Right hindlimb (tissue), 1 donor: ENCODE measurements around the gene POLR2F.

Source experiments
- DNase-seq: peaks from one replicate; pipeline ENCODE4 v3.0.0-alpha.2; 2018

Gene POLR2F

GRCh38 chr22:38009000-38009806 lies 55.7 kb downstream of the POLR2F start:
- no peak for DNase-seq

DNA sequence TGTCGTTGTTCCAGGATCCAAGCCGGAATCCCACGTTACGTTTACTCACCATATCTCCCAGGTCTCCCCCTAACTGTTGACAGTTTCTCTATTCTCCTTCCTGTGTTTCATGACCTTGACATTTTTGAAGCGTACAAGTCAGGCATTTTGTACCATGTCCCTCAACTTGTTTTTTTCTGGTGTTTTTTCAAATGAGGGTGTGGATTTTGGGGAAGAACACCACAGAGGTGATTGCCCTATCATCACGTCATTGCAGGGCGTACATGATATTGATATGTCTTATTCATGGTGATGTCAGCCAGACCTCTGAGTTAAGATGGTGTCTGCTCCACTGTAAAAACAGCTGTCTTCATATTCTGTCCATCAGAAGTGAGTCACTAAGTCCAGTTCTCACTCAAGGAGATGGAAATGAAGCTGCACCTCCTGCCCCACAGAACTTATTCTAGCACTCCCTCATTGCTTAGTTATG lies 59.1 kb downstream of the POLR2F start:
- no peak for DNase-seq

- no peak for DNase-seq
Measured at GRCh38 chr22:38014083-38014482, 60.6 kb downstream of the POLR2F start.

DNA sequence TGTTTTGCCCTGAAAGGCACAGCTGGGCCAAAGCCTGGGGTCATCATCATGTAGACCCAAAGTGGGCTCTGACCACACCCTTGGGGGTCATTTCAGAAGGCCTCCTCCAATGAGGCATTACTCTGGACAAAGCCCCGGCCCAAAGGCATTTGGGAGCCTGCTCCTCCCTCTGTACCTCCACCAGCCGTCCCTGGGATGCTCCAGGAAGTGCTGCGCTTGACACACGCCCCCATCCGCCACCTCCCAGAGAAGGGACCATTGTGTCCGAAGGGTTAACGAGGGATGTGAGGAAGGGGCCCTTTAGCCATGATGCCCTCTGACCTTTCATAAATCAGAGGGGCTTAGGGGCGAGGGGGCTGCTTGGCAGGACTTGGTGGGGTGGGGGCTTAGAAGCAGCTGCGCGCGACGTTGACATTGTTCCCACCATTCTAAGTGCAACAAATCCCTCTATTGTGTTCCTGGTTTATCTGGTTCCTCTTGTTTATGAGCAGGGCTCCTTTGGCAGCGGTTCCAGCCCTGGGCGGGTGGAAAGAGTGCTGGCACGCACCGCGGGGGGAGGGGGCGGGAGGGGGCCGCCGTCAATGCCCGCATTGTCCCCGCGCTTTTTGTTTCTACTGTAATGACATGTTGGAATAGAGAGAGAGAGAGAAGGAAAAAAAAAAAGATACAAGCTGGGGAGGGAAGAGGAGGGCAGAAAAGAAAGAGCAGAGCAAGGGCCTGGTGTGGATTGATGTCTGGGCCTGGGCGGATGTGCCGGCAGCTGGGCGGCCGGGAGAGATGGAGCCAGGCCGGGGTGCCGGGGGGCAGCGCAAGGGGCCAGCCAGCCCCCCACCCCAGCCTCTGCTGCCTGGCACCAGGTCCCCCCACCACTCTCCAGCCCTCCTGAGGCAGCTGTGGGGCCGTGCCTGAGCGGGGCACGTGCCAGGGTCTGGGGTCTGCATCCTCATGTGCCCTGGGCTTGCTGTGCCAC lies 63.0 kb downstream of the POLR2F start:
- peak; percentile 67 for DNase-seq

DNA sequence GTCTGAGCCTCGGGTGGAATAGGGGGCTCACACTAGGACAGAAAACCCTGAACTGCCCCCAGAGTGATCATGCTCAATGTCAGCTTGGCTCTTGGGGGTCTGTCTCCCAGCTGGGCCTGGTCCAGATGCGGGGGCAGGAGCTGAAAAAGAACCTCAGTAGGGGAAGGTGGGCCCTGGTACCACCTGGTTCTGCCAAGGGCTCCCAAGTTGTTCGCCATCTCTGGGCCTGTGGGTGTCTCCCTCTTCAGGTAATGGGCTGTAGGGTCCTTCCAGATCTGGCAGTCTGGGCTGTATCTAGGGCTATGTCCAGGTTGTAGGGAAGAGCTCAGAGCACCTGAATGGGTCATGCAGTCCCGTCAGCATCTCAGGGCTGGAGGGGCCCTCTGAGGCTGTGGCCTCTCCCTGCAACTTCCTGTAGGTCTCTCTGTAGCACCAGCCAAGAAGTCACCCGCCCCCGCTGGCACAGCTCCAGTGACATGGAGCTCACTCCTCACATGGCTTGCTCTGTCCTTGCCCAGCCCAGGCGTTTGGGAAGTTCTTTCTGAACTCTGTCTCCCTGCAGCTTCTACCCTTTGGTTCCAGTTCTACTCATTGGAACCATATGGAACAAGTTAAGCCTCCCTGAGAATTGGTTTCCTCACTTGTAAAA lies 63.9 kb downstream of the POLR2F start:
- peak; percentile 85 for DNase-seq

DNA sequence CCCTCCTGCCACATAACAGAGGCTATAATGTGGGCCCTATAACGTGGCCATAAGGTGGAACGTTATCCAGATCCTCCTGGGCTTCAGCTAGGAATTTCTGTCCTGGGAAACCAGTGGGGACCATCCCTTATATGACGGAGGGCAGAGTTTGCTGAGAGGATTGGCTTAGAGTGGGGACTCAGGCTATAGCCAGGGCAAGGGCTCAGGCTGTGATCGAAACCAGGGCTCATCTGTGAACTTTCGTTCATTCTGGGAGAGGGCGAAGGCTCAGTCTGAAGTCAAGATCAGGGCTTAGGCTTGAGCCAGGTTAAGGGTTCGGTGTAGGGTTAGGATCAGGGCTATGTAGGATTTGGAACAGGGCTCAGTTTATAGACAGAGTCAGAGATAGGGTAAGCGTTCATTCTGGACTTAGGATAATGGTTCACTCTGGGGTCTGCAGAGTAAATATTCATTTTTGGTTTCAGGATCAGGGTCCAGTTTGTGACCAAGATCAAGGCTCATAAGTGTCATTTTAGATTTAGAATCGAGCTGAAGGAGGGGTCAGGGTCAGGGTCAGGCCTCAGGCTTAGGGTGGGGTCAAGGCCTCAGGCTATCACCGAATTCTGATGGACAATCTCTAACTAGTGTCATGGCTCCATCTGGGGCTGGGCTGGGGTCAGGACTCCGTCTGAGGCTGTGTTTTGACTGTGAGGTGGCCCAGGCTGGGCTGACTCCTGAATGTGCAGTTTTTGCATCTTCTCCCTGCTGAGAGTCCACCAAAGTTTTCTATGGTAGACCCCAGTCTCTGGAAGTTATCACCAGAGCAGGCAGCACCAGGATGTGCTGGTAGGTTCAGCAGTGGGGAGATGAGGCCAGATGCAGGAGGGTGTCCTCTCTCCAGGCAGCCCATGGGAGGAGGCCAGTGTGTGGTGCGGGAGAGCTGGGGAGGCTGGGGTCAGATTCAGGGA lies 64.7 kb downstream of the POLR2F start:
- DNase-seq, result no peak
